ENCODE results near the gene CFL1. TPM values are rescaled to one million over a fixed set of nuclear protein-coding genes. Genes with fewer than 3 reads are reported as not detected.

CFL1 gene
- total RNA-seq, 1 experiment from 2014 or later, result 955 TPM

GRCh38 chr11:65883058-65883761, 25.2 kb upstream of the CFL1 start:
- CTCF ChIA-PET, result interaction anchor here (1.4 to 2.3 kb wide), 2 partner anchors 105 to 138 kb away, joined by 3 to 14 read pairs; no protein-coding TSS in a partner anchor
- H3K27me3 Mint-ChIP-seq (ENCODE audit: unreplicated experiment), result no peaks in the 10 kb centered on the region
- intact Hi-C loops (cut with micrococcal nuclease; ENCODE audit: unreplicated experiment), result loop anchor here (10.0 kb wide), 1 partner anchor 102 kb away; no protein-coding TSS in a partner anchor
- peaks cover 42% of the 10 kb centered on the region for H3K36me3 Mint-ChIP-seq (ENCODE audit: insufficient read depth, unreplicated experiment)
- H3K9me3 Mint-ChIP-seq (ENCODE audit: low read depth, unreplicated experiment), result no peaks in the 10 kb centered on the region
- DNase-seq, result no peak
- BruUV-seq (replicated peaks), result no TSS peak
- H3K4me3 Mint-ChIP-seq (ENCODE audit: low read depth, unreplicated experiment), result no peak overlapping the region
- TF ChIP-seq, protein P1, sequence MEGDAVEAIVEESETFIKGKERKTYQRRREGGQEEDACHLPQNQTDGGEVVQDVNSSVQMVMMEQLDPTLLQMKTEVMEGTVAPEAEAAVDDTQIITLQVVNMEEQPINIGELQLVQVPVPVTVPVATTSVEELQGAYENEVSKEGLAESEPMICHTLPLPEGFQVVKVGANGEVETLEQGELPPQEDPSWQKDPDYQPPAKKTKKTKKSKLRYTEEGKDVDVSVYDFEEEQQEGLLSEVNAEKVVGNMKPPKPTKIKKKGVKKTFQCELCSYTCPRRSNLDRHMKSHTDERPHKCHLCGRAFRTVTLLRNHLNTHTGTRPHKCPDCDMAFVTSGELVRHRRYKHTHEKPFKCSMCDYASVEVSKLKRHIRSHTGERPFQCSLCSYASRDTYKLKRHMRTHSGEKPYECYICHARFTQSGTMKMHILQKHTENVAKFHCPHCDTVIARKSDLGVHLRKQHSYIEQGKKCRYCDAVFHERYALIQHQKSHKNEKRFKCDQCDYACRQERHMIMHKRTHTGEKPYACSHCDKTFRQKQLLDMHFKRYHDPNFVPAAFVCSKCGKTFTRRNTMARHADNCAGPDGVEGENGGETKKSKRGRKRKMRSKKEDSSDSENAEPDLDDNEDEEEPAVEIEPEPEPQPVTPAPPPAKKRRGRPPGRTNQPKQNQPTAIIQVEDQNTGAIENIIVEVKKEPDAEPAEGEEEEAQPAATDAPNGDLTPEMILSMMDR (IDR thresholded peaks at IDR 0.05; ENCODE audit: unreplicated experiment), result no peak
- no peak overlapping the region for H3K27ac Mint-ChIP-seq (ENCODE audit: unreplicated experiment)
- H3K4me1 Mint-ChIP-seq (ENCODE audit: low read depth, unreplicated experiment), result peaks cover 15% of the 10 kb centered on the region

GRCh38 chr11:65882120-65883057, 24.4 kb upstream of the CFL1 start:
- BruUV-seq (replicated peaks), result no TSS peak
- peaks cover 39% of the 10 kb centered on the region for H3K36me3 Mint-ChIP-seq (ENCODE audit: insufficient read depth, unreplicated experiment)
- no peak for DNase-seq
- no peak overlapping the region for H3K27ac Mint-ChIP-seq (ENCODE audit: unreplicated experiment)
- intact Hi-C loops (cut with micrococcal nuclease; ENCODE audit: unreplicated experiment), result loop anchor here (10.0 kb wide), 1 partner anchor 102 kb away; no protein-coding TSS in a partner anchor
- no peak overlapping the region for H3K4me3 Mint-ChIP-seq (ENCODE audit: low read depth, unreplicated experiment)
- CTCF ChIA-PET, result interaction anchor here (0.5 kb wide), 1 partner anchor 76 kb away, joined by 7 read pairs; no protein-coding TSS in a partner anchor
- TF ChIP-seq, protein P1 (IDR thresholded peaks at IDR 0.05; ENCODE audit: unreplicated experiment), result no peak
- H3K27me3 Mint-ChIP-seq (ENCODE audit: unreplicated experiment), result no peaks in the 10 kb centered on the region
- H3K4me1 Mint-ChIP-seq (ENCODE audit: low read depth, unreplicated experiment), result peaks cover 13% of the 10 kb centered on the region
- H3K9me3 Mint-ChIP-seq (ENCODE audit: low read depth, unreplicated experiment), result no peaks in the 10 kb centered on the region

- peaks cover 29% of the 10 kb centered on the region for H3K36me3 Mint-ChIP-seq (ENCODE audit: insufficient read depth, unreplicated experiment)
- intact Hi-C loops (cut with micrococcal nuclease; ENCODE audit: unreplicated experiment), result loop anchor here (10.0 kb wide), 1 partner anchor 104 kb away; no protein-coding TSS in a partner anchor
- TF ChIP-seq, protein P1 (IDR thresholded peaks at IDR 0.05; ENCODE audit: unreplicated experiment), result no peak
- DNase-seq, result no peak
- no peaks in the 10 kb centered on the region for H3K27me3 Mint-ChIP-seq (ENCODE audit: unreplicated experiment)
- H3K9me3 Mint-ChIP-seq (ENCODE audit: low read depth, unreplicated experiment), result no peaks in the 10 kb centered on the region
- CTCF ChIA-PET, result no interaction called here
- H3K4me3 Mint-ChIP-seq (ENCODE audit: low read depth, unreplicated experiment), result no peak overlapping the region
- H3K4me1 Mint-ChIP-seq (ENCODE audit: low read depth, unreplicated experiment), result no peaks in the 10 kb centered on the region
- no TSS peak for BruUV-seq (replicated peaks)
- H3K27ac Mint-ChIP-seq (ENCODE audit: unreplicated experiment), result no peak overlapping the region
These were observed 23.0 kb upstream of the CFL1 start for GRCh38 chr11:65880844-65881421.

- no TSS peak for BruUV-seq (replicated peaks)
- Mint-ChIP-seq H3K4me1 (ENCODE audit: low read depth, unreplicated experiment) (no peaks in the 10 kb centered on the region), H3K27ac (ENCODE audit: unreplicated experiment) (no peak overlapping the region), H3K4me3 (ENCODE audit: low read depth, unreplicated experiment) (no peak overlapping the region), H3K36me3 (ENCODE audit: insufficient read depth, unreplicated experiment) (peaks cover 25% of the 10 kb centered on the region), H3K9me3 (ENCODE audit: low read depth, unreplicated experiment) (no peaks in the 10 kb centered on the region), H3K27me3 (ENCODE audit: unreplicated experiment) (no peaks in the 10 kb centered on the region)
- CTCF ChIA-PET, result no interaction called here
- no peak for DNase-seq
- TF ChIP-seq, protein P1 (IDR thresholded peaks at IDR 0.05; ENCODE audit: unreplicated experiment), result no peak
- intact Hi-C loops (cut with micrococcal nuclease; ENCODE audit: unreplicated experiment), result loop anchor here (10.0 kb wide), 1 partner anchor 105 kb away; no protein-coding TSS in a partner anchor
These were observed 22.0 kb upstream of the CFL1 start for GRCh38 chr11:65880027-65880426.
